RKO (cell line): ENCODE results near the gene TEAD3.

Experiments
- DNase-seq: peaks from one replicate; pipeline ENCODE4 v3.0.0-alpha.2; 2016; ENCODE audit warnings: low spot score

The TEAD3 gene

DNA sequence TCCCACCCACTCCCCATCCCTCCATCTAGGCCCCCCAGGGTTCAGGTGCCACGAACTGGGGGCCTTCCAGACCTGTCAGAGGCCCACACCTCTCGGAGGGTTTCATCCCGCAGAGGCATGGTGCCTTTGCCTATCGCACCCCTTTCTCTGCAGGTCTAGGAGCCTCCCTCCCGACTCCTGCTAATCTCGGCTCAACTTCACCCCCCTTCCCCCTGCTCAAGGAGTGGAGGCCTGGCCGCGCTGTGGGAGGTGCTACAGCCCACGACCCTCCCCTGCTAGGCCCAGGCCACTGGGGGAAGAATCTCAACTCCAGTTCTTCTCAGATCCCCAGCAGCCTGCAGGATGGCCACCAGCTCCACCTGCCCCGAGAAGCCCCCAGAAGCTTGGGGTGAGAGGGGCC lies 15.9 kb upstream of the TEAD3 start, which contains the start of gene TULP1:
Gene TULP1, minus strand, starts transcription at position 157 of the 400 bp plus-strand sequence. Its CDS starts 38 bp downstream, at position 119.
- DNase-seq, result no peak

DNA sequence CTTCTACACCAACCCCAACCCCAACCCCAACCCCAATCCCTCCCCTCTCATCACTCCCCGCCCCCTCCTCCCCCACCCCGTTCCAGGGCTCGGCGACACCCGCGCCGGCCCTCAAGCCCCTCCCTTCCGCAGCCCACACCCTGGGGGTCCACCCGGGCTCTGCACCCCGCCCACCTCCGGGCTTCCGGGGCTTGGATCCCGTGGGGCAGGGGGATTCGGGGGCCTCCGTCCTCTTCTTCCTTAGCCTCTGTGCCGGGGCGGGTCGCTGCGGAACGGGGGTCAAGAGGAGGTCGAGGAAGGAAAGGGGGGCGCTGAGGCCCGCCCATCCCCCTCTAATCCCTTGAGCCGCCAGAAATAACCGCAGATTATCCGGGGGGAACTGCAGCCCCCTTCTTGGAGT lies 15.1 kb upstream of the TEAD3 start:
- no peak for DNase-seq

DNA sequence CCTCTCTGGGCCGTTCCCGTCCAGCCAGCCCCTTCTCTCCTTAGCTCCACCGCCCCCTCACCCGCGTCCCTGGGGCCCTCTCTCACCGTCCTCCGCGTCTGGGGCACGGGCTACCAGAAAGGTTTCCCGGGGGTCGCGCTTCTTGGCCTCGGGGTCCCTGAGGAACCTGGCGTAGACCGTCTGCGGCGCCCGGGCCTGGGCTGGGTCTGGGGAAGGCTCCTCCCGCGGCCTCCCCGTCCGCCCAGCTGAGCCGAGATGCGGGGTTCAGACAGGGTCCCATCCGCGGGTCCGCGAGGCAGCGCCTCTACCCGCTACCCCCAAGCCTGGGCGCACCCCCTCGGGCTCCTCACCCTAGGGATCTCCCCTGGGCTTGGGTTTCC lies 14.7 kb upstream of the TEAD3 start:
- DNase-seq, result no peak

DNA sequence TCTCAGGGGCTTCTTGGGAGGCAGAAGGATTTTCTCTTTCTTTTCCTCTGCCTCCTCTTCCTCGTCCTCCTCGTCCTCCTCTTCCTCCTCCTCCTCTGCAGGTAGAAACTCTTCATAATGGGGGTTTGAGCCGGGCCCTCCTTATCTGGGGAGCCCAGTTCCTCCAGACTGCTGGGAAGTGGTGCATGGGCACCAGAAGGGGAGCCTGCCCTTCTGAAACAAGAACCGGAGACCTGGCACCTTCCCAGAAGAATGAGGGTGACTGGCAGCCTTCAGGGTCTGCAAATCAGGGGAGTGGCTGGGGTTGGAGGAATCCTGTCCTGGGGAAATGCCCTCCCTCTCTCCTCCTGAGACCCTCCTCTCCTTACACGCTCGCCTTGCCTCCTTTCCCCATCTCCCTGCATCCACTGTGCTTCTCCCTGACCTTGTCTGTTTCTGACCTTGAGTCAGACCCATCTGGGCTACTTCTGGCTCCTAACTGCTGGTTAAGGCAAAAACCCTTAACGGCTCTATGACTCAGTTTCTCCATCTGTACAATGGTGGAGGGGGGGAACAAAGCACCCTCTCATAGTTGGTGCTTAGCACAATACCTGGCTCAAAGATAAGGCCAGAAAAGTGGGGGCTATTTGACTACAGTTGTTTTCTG lies 14.2 kb upstream of the TEAD3 start:
- DNase-seq, result no peak

DNA sequence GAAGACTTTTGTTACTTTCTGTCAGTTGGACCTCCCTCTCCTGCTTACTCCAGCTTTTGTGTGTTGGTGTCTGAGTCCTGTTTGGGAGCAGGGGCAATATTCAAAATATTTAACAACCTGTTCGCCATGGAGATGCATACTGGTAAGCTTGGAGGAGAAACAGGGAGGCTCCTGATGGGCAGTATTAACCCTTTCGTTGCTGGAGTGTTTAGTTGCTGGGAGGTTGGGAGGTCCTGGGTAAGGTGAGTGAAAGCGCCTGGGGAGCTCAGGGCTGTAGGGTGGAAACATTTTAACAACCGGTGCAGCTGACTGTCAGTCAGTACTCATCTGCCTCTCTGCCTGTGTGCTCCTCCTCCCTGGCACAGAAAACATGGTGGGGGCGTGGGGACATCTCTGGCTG lies 11.7 kb upstream of the TEAD3 start:
- no peak for DNase-seq

DNA sequence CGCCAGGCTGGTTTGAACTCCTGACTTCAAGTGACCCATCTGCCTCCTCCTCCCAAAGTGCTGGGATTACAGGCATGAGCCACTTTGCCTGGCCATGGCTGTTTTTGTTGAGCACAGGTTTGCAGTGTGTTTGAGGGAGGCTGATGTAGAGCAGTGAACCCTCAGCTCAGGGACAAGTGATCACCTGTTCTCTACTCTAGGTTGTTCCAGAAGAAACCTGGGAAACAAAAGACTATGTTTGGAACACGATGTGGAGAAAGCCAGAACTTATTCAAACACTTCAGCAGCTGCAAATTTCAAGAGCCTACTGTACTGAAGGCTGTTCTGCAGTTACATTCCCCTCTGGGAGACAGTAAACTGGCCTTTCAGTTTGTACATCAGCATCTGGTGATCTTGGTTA lies 11.1 kb upstream of the TEAD3 start:
- DNase-seq, result no peak

DNA sequence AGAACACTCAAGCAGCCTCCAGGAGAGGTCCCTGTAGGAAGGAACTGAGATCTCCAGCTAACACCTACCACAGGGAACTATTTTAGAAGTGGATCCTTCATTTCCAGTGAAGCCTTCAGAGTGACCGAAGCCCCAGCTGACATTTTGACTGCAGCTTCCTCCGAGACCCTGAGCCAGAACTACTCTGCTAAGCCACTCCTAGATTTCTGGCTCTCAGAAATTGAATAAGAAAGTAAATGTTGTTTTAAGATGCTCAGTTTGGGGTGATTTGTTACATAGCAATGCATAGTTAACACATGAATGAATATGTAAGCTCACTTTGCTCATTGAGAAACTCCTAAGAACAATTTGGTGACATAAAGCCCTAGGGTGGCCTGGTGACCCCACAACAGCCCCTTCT lies 10.3 kb upstream of the TEAD3 start:
- no peak for DNase-seq

DNA sequence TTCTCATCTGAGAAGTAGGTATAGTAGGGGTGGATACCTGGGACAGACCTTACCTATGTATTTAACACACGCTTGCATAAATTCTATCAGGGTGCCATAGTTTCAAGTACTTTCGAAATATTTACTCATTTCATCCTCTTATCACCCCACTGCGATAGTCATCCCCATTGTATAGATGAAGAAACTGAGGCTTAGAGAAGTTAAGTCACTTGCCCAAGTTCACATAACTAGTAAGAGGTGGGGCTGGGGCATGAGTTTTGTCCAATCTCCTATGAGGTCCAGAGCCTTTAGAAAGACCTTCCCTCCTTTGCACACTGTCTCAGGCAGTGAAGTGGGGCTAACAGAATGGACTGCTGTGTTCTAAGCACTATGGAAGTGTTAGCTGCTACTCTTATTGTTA lies 9.7 kb upstream of the TEAD3 start:
- DNase-seq, result no peak

DNA sequence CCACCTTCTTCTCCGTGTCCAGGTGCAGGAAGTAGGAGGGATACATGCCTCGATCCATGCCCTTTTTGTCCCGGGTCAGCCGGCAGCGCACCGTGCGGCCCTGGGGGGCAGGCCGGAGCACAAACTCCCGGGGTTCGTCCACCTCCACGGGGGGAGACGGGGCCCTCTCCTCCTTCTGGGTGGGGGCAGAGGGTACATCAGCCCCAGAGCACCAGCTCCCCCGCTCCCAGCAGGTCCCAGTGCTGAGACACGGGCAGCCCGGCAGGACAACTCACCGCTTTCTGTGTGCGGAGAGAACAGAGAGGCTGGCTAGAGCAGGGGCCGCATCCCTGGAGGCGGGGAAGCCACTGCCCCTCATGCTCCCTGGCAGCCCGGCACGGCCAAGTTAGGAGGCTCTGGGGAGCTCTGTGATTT lies 9.1 kb upstream of the TEAD3 start:
- DNase-seq, result no peak

DNA sequence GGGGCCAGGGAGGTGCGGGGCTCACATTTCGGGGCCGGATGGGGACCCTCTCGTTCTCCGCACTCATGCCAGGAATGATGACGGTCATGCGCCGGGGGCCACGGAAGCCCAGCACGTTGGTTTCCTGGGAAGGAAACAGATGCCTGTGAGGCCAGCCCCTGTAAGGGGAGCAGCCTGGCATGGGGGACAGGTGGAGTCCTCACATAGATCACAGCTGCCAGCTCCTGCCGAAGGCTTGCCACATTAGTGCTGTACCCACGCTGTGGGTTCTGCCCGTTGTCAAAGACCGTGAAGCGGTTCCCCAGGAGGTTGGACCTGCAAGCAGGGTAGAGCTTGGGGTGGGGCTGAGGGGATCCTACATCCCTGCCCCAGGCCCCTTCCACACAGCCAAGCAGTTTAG lies 6.7 kb upstream of the TEAD3 start:
- no peak for DNase-seq

DNA sequence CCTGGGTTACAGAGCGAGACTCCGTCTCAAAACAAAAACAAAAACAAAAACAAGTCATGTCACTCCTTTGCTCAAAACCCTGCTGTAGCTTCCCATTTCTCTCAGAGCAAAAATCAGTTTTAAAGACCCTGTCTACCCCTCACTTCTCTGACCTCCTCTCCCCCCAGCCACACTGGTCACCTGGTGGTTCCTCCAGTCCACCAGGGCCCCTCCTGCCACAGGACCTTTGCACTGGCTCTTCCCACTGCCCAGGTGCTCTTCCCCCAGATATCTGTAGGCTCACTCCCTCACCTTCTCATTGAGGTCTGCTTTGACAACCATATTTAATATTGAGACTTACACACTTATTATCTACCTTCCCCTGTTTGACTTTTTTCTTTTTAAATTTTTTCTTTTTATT lies 4.9 kb upstream of the TEAD3 start:
- DNase-seq, result no peak

DNA sequence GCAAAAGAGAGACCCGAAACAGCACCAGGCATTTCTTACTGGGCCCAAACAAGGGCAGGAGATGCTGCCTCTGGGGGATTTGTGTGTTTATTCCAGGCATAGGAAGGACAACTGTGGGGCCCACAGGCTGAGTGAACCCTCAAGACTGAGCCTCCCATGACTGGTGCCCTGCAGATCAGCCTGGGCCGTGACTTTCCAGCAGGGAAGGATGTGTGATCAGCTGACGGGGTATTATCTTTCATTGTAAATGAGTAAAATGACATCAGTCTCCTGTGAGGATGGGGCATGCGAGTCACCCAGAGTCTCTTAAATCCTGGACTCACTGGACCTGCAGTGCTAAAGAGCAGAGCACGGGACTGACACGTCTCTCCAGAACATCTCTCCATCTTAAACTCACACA lies 3.9 kb upstream of the TEAD3 start:
- peak; percentile 82 for DNase-seq

DNA sequence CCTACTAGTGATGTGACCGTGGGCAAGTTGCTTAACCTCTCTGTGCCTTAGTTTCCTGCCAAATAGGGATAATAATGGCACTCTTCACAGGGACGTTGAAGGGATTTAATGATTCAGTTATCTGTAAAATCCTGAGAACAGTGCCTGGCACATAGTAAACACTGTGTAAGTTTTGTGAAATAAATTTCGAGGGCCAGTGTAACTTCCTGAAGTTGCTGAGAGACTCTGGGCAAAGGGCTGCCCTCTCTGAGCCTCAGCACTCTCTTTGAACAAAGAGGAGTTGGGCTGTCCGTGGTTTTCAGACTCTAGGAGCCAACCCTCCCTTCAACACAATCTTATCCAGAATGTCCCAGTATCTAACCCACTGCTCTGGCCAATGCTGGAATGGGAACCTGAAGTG lies 2.5 kb upstream of the TEAD3 start:
- no peak for DNase-seq

DNA sequence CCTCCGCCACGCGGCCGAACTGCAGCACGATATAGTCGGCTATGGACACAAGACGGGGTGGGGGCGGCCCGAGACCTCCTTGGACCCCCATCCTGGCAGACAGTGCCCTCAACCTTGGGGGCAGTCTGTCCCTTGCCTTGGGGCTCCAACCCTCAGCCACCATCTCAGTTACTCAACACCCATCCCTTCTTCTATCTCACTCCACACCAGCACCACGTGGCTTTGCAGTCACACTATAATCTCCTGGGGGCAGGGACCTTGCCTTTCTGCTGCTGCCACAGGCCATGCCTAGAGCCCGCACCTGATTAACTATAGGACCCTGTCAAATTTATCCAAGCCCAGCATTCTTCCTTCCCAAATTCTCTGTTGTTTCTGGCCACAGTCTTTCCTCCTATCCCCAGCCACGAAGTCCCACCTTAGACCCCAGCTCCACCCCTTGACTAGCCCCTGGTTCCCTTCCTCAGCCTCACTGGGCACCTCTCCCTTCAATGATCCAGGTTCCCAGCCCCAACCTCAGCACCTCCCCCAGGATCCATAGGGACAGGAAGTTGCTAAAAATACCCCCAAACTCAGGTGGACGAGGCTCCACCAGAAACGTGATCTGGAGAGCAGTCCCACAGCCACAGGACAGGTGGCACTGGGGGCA lies 1.7 kb upstream of the TEAD3 start:
- DNase-seq, result no peak

DNA sequence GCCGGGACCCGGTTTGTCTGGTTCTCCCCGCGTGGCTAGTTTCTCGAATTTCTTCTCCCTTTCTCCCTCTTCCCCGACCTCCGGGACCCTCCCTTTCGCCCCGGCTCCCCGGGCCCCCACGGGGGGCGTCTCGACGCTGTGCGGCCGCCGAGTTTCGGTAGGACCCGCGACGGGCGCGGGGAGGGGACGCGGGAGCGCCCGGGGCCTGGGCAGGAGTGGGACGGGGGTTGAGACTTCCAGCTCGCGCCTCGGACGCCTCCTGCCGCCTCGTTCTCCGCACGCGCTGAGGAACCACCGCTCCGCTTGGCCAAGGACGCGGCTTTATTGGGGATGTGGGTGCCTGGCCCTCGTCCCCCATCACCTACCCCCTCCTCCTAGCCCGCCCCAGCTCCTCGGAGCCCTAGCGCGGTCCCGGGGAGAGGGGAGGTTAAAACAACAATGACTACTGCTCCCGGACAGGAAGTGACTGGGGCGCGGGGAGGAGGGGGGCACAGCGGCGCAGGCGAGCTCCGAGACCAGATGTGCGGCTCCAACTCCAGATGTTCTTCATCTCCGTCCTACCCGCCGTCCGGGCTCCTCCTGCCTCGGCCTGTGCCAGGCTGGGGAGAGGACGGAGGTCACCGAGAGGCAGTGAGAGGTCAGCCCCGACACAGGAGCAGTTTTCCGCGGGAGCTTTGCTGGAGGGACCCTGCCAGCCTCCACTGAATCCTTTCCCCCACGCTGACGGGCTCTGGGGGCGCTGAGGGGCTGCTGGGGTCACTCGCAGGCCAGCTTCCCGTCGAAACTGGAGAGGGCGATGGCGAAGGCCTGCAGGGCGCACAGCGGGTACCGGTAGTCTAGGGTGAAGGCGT lies 917 bp upstream of the TEAD3 start:
- DNase-seq, result peak; percentile 89

DNA sequence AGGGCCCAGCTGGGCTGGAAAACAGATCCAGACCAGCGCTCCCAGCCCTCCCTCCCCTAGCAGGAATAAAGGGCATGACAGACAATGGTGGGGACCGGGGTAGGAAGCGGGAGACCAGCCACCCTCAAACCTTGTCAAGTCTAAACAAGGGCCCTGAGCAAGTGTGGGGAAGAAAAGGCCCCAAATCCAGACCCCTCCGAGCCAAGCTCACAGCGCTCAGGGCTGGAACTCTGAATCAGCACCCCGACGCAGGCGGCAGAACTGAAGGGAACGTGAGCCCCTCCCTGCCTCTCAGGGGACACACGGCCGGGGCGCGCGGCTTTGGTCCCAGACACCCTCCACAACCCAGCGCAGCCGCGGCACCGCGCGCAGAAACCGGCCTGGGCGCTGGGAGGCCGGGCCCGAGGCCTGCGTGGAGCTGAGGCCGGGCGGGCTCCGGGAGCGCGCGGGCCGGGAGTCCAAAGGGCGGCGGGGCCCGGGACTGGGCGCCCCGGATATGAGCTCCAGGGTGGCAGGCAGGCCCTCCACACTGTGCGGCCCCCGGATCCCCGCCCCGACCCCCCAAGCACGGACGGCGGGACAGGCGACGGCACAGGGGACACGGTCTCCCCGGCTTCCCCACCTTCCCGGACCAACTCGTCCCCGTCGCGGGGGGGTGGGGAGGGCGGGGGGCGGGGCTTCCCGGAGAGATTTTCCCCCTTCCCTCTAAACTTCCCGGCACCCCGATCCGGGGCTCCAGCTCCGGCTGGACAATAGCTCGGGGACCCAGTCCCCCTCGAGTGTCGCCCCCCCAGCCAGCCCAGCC lies 641 bp downstream of the TEAD3 start:
- peak; percentile 62 for DNase-seq

DNA sequence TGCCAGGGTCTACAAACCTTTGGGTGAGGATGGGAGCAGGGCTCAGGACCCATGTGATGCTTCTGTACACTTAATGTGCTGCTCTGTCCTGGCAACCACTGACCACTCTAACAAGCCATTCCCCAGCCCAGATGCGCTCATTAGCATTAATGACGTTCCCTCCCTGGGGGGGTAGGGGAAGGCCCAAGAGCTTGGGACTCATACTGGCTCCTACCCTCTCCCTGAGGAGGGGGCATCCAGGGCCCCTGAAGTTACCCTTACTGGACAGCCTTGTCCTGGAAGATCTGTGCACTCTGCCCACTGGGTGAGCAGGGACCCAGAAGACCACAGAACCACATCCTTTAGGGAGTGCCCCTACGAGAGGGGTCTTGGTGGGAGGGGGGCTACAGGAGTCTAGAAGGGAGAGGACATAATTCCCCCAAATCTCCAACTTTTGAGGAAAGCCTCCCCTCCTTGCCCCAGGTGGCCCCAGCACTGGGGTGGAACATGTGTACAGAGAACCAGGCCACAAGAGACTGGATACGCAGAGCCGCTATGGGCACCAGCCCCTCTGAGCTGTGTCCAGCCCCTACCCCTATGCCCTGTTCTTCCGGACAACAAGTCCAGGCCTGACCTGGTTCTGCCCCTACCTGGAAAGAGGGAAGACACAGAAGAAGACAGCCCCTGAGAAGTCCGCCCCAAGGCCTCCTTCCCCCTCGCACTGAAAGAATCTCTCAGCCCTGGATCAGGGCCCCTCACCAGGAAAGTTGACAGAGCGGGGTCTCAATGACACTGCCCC lies 1.4 kb downstream of the TEAD3 start:
- no peak for DNase-seq

DNA sequence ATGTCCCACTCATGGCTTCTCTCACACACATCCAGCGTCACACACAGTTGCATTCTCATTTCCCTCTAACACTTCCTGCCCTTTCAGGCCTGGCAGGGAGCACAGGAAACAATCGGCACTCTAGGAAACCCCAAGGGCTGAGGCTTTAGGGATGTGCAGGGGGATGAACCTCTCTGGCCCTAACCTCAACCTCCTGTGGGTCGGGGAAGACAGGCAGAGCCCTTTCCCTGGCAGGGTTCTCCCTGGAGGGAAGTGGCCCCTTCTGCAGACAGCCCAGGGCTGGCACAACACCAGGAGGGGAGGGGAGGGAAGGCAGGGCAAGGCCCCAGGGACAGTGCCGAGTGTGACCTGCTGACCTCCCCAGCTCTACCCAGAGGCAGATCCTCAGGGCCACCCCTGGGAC lies 2.7 kb downstream of the TEAD3 start:
- no peak for DNase-seq

DNA sequence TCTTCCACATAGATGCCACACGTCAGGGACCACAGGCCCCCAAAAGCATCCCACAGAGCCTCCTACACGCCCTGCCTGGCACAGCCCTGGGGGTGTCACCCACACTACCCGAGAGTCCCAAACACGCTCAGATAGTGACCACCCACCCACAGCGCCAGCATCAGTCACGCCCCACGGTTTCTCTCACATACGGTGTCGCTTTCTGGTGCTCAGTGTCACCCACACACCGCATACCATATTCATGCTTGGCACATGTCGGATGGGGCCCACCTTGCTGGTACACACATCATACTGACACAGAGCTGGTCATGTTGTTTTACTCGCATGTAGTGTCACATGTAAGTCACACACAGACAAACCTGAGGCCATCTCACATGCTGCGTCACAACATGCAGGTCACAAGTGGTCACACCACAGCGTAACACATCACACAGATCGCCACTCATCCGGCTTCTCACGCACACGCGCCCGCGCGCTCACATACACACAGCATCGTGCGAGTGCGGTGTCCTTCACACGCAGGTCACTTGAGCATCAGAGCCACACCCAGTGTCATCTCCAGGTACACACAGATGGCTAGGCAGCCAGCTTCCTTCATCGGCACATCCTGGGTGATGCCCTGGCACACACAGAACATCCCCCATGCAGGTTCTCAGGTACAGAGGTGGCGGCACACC lies 3.4 kb downstream of the TEAD3 start:
- no peak for DNase-seq

DNA sequence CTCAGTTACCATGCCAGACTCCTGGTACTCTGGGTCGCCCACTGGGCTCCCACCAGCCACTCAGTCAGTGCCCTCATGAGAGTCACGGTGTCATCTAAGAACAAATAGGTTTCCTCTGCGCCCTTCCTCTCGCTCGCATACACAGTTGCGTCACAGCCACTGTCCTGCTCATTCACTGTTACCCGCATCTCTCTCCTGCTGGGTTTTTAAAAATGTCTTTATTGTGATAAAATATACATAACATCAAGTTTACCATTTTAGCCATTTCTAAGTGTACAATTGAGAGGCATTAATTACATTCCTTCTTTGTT lies 4.0 kb downstream of the TEAD3 start:
- DNase-seq, result no peak
